Neuronal stem cell (in vitro differentiated cells): ENCODE results near the gene SNX12.
A peak's percentile ranks its signal among the peaks of the same experiment; 100 is the strongest.

Experiments used
- DNase-seq: peaks from one replicate; pipeline ENCODE4 v3.0.0-alpha.2; 2013; ENCODE audit warnings: low spot score
- H2AFZ ChIP-seq: one replicate; pipeline ENCODE4 v1.6.1; 2013; ENCODE audit warnings: mild to moderate bottlenecking, low read length, inconsistent platforms
- H2AK5ac ChIP-seq: 2 replicates; pipeline ENCODE4 v1.6.1; 2013; ENCODE audit warnings: low read depth, mild to moderate bottlenecking, inconsistent platforms, low read length, moderate library complexity, mixed read lengths
- H2BK120ac ChIP-seq: 2 replicates; pipeline ENCODE4 v1.6.1; 2013; ENCODE audit warnings: low read depth, mild to moderate bottlenecking, inconsistent platforms, low read length, moderate library complexity, mixed read lengths
- H2BK12ac ChIP-seq: one replicate; pipeline ENCODE4 v1.6.1; 2013; ENCODE audit warnings: low read length, inconsistent platforms
- H2BK15ac ChIP-seq: 2 replicates; pipeline ENCODE4 v1.6.1; 2013; ENCODE audit warnings: mild to moderate bottlenecking, low read length, inconsistent platforms, mixed read lengths
- H2BK5ac ChIP-seq: one replicate; pipeline ENCODE4 v1.6.1; 2013; ENCODE audit warnings: inconsistent platforms, mild to moderate bottlenecking, low read length, moderate library complexity
- H3K14ac ChIP-seq: one replicate; pipeline ENCODE4 v1.6.1; 2013; ENCODE audit warnings: low read length, inconsistent platforms
- H3K18ac ChIP-seq: 2 replicates; pipeline ENCODE4 v1.6.1; 2013; ENCODE audit warnings: low read length, inconsistent platforms
- H3K23ac ChIP-seq: 2 replicates; pipeline ENCODE4 v1.6.1; 2013; ENCODE audit warnings: low read depth, mild to moderate bottlenecking, mixed read lengths, low read length, inconsistent platforms; ENCODE audit not compliant: poor library complexity
- H3K27ac ChIP-seq: replicated peaks from 3 replicates; pipeline ENCODE4 v1.5.1; 2013; ENCODE audit warnings: low read length, inconsistent platforms
- H3K27me3 ChIP-seq, 3 experiments: 2 replicates each; pipeline ENCODE4 v1.6.1; 2013; ENCODE audit warnings: low read length in 3 of 3, mild to moderate bottlenecking in 2 of 3, inconsistent platforms in 1 of 3, low read depth in 1 of 3, mixed read lengths in 1 of 3, moderate library complexity in 1 of 3; ENCODE audit not compliant: control insufficient read depth in 3 of 3, insufficient read depth in 3 of 3
- H3K36me3 ChIP-seq, 2 donors: replicated peaks in 1 of 2; 2 replicates each; pipeline ENCODE4 v1.6.1; 2013; ENCODE audit warnings: low read length in 2 of 2; ENCODE audit not compliant: control insufficient read depth in 2 of 2, insufficient read depth in 2 of 2
- H3K4ac ChIP-seq: 2 replicates; pipeline ENCODE4 v1.6.1; 2013; ENCODE audit warnings: inconsistent platforms, mild to moderate bottlenecking, low read length, moderate library complexity
- H3K4me1 ChIP-seq, 2 donors: 1 replicate in 1 of 2; 2 replicates in 1 of 2; pipeline ENCODE4 v1.6.1; 2013; ENCODE audit warnings: low read length in 2 of 2, low read depth in 1 of 2; ENCODE audit not compliant: control insufficient read depth in 2 of 2, insufficient read depth in 1 of 2
- H3K4me2 ChIP-seq: one replicate; pipeline ENCODE4 v1.6.1; 2013; ENCODE audit warnings: mild to moderate bottlenecking, low read length, inconsistent platforms; ENCODE audit not compliant: insufficient read depth, poor library complexity, severe bottlenecking
- H3K4me3 ChIP-seq, 2 donors: 2 replicates each; pipeline ENCODE4 v1.5.1; 2013; ENCODE audit warnings: low read length in 2 of 2, mild to moderate bottlenecking in 2 of 2, inconsistent platforms in 1 of 2, moderate library complexity in 1 of 2
- H3K79me1 ChIP-seq: one replicate; pipeline ENCODE4 v1.6.1; 2013; ENCODE audit warnings: low read depth, mild to moderate bottlenecking, inconsistent platforms, low read length, moderate library complexity
- H3K9ac ChIP-seq: one replicate; pipeline ENCODE4 v1.6.1; 2013; ENCODE audit warnings: mild to moderate bottlenecking, low read depth, low read length, inconsistent platforms; ENCODE audit not compliant: poor library complexity
- H3K9me3 ChIP-seq, 2 donors: replicated peaks in 1 of 2; 2 replicates each; pipeline versions ENCODE3 to v1.6.1; 2013; ENCODE audit warnings: low read length in 2 of 2, mild to moderate bottlenecking in 2 of 2, inconsistent platforms in 1 of 2, low read depth in 1 of 2, mixed read lengths in 1 of 2, moderate library complexity in 1 of 2; ENCODE audit not compliant: control insufficient read depth in 2 of 2, insufficient read depth in 1 of 2
- H4K8ac ChIP-seq: one replicate; pipeline ENCODE4 v1.6.1; 2013; ENCODE audit warnings: low read depth, mild to moderate bottlenecking, inconsistent platforms, low read length, moderate library complexity
- H4K91ac ChIP-seq: one replicate; pipeline ENCODE4 v1.6.1; 2013; ENCODE audit warnings: low read length, low read depth, mild to moderate bottlenecking, inconsistent platforms; ENCODE audit not compliant: poor library complexity
- WGBS, 2 donors: extraction: QIAGEN DNeasy Blood & Tissue Kit; methylation state at CpG; one replicate each; pipeline ENCODE4 v1.1.7; 2013; ENCODE audit warnings: missing lambda C conversion rate in 2 of 2, mixed read lengths in 1 of 2; ENCODE audit not compliant: insufficient read length in 2 of 2, insufficient replicate concordance in 1 of 2; ENCODE audit errors: extremely low coverage in 2 of 2; 5-methylcytosine and 5-hydroxymethylcytosine counted together

Gene SNX12

GRCh38 chrX:71070531-71070930 lies 2.4 kb upstream of the SNX12 start:
- Histone ChIP-seq H3K4ac (no peak overlapping the region), H2AK5ac (no peak overlapping the region), H3K4me2 (no peak overlapping the region), H2BK120ac (no peak overlapping the region), H3K18ac (no peak overlapping the region), H2BK12ac (no peak overlapping the region), H4K8ac (no peak overlapping the region), H3K9me3 (no peaks in the 10 kb centered on the region), H3K27ac (no peak overlapping the region), H2BK15ac (no peak overlapping the region), H3K27me3 (peaks cover 0 to 2% (median 0%) of the 10 kb centered on the region in 3 experiments), H4K91ac (no peak overlapping the region), H2AFZ (no peak overlapping the region), H3K4me1 (no peaks in the 10 kb centered on the region), H3K4me3 (no peak overlapping the region), H3K79me1 (no peaks in the 10 kb centered on the region), H3K9ac (no peak overlapping the region), H3K36me3 (no peaks in the 10 kb centered on the region), H3K14ac (no peak overlapping the region), H3K23ac (no peak overlapping the region), H2BK5ac (no peak overlapping the region)
- no CpG with 5 or more reads among the region's 5 CpGs for WGBS, 2 donors
- DNase-seq = no peak

GRCh38 chrX:71067712-71068043 lies 456 bp downstream of the SNX12 start:
- no peak overlapping the region for H2AK5ac ChIP-seq
- WGBS, 2 donors = no CpG with 5 or more reads among the region's 10 CpGs

GRCh38 chrX:71067089-71067488 lies 1.0 kb downstream of the SNX12 start:
- Histone ChIP-seq H2BK15ac (no peak overlapping the region), H2BK120ac (no peak overlapping the region), H4K8ac (no peak overlapping the region), H3K27ac (no peak overlapping the region), H3K4ac (no peak overlapping the region), H2AFZ (peak overlapping the region; percentile 94), H3K9ac (peak overlapping the region; percentile 72), H3K9me3 (no peaks in the 10 kb centered on the region), H4K91ac (no peak overlapping the region), H3K36me3 (peaks cover 2 to 6% of the 10 kb centered on the region in 2 donors), H3K4me1 (no peaks in the 10 kb centered on the region), H3K18ac (no peak overlapping the region), H3K79me1 (no peaks in the 10 kb centered on the region), H3K23ac (no peak overlapping the region), H3K4me3 (peak overlapping the region; percentile 65 to 93), H3K4me2 (peak overlapping the region; percentile 57), H3K14ac (no peak overlapping the region), H2BK5ac (no peak overlapping the region), H2BK12ac (no peak overlapping the region), H3K27me3 (no peaks in the 10 kb centered on the region), H2AK5ac (no peak overlapping the region)
- no peak for DNase-seq
- no CpG with 5 or more reads among the region's 2 CpGs for WGBS, 2 donors

More at GRCh38 chrX:71067712-71068043, 456 bp downstream of the SNX12 start:
- H3K4me3 ChIP-seq = peak overlapping the region; percentile 65 to 93
- H3K27ac ChIP-seq = peak overlapping the region; percentile 70
- H2BK15ac ChIP-seq = no peak overlapping the region
- H3K36me3 ChIP-seq = peaks cover under 1 to 3% of the 10 kb centered on the region in 2 donors
- no peak overlapping the region for H3K14ac ChIP-seq
- no peak overlapping the region for H2BK120ac ChIP-seq
- H3K23ac ChIP-seq = peak overlapping the region; percentile 80
- H3K9me3 ChIP-seq = no peaks in the 10 kb centered on the region
- H3K18ac ChIP-seq = peak overlapping the region; percentile 64
- H3K4ac ChIP-seq = no peak overlapping the region
- H3K4me1 ChIP-seq = no peaks in the 10 kb centered on the region
- H4K91ac ChIP-seq = no peak overlapping the region
- H3K27me3 ChIP-seq = no peaks in the 10 kb centered on the region
- no peak overlapping the region for H2BK12ac ChIP-seq
- peak overlapping the region; percentile 72 for H3K9ac ChIP-seq
- H3K79me1 ChIP-seq = no peaks in the 10 kb centered on the region
- peak overlapping the region; percentile 57 for H3K4me2 ChIP-seq
- DNase-seq = no peak
- no peak overlapping the region for H2BK5ac ChIP-seq
- H2AFZ ChIP-seq = peak overlapping the region; percentile 94
- H4K8ac ChIP-seq = no peak overlapping the region

GRCh38 chrX:71060127-71060526 lies 8.0 kb downstream of the SNX12 start:
- H3K4me2 ChIP-seq = no peak overlapping the region

More at GRCh38 chrX:71060127-71060526, 8.0 kb downstream of the SNX12 start:
- no peak overlapping the region for H3K4me3 ChIP-seq
- H3K4me1 ChIP-seq = no peaks in the 10 kb centered on the region
- no peak overlapping the region for H2BK15ac ChIP-seq
- no peak overlapping the region for H2BK5ac ChIP-seq
- no peak overlapping the region for H3K27ac ChIP-seq
- H3K9ac ChIP-seq = no peak overlapping the region
- H3K36me3 ChIP-seq = peaks cover 9 to 45% of the 10 kb centered on the region in 2 donors
- H2AK5ac ChIP-seq = no peak overlapping the region
- no peak overlapping the region for H2AFZ ChIP-seq
- no peaks in the 10 kb centered on the region for H3K9me3 ChIP-seq
- H3K79me1 ChIP-seq = no peaks in the 10 kb centered on the region
- H4K8ac ChIP-seq = no peak overlapping the region
- no peak overlapping the region for H3K23ac ChIP-seq
- no peak overlapping the region for H4K91ac ChIP-seq
- H2BK12ac ChIP-seq = no peak overlapping the region
- H2BK120ac ChIP-seq = no peak overlapping the region
- no peak overlapping the region for H3K4ac ChIP-seq
- DNase-seq = no peak
- no peak overlapping the region for H3K18ac ChIP-seq
- no peak overlapping the region for H3K14ac ChIP-seq
- no peaks in the 10 kb centered on the region for H3K27me3 ChIP-seq
